ENCODE data around the gene MYCBP2. TPM values are rescaled to one million over a fixed set of nuclear protein-coding genes. Genes with fewer than 3 reads are reported as not detected.

MYCBP2 gene
- total and polyA plus RNA-seq, 4 donors, result 12.1 to 86.4 (median 30.0) TPM

DNA sequence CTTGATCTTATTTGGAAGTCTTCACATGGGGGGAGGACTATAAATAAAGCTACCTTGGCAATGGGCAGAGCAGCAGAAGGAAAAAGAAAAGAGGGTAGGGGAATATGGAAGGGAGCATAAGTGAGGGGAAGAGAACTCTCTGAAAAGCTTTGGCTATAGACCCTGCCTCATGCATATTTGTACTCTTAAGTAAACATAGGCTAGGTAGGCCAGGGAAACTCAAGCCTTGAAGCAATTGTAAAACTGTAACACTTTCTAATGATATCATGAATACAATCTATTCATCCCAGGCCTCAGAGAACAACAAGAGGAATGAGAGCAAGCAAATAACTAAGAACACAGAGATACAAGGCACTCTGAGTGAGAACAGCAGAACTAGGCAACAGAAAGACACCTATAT, 20.4 kb downstream of the MYCBP2 start:
- Histone ChIP-seq H3K27ac (ENCODE audit: low read depth in 1 of 2, low read length in 2 of 2) (no peak overlapping the region), H3K4me1 (ENCODE audit: control insufficient read depth in 4 of 4, insufficient read depth in 4 of 4, low read length in 3 of 4) (peaks cover 2 to 23% (median 16%) of the 10 kb centered on the region in 4 donors), H3K9ac (ENCODE audit: low read depth in 1 of 2, low read length in 2 of 2) (no peak overlapping the region), H3K9me3 (ENCODE audit: control insufficient read depth in 4 of 4, low read length in 3 of 4) (no peaks in the 10 kb centered on the region), H3K4me3 (ENCODE audit: low read depth in 1 of 3, low read length in 3 of 3) (no peak overlapping the region), H3K36me3 (ENCODE audit: control insufficient read depth in 4 of 4, insufficient read depth in 3 of 4, low read depth in 1 of 4, low read length in 3 of 4) (no peaks in the 10 kb centered on the region), H3K27me3 (ENCODE audit: control insufficient read depth in 4 of 4, insufficient read depth in 4 of 4, low read length in 3 of 4) (no peaks in the 10 kb centered on the region)
- TF ChIP-seq YY1 (IDR thresholded peaks at IDR 0.05) (no peak), FOXA1 (IDR thresholded peaks at IDR 0.05) (no peak), GABPA (IDR thresholded peaks at IDR 0.05 in 1 of 2, conservative IDR thresholded peaks at IDR 0.05 in 1 of 2) (no peak), FOXA2 (IDR thresholded peaks at IDR 0.05) (no peak), RXRA (IDR thresholded peaks at IDR 0.05) (no peak), HNF4G (IDR thresholded peaks at IDR 0.05) (no peak), TAF1 (conservative IDR thresholded peaks at IDR 0.05) (no peak), HNF4A (conservative IDR thresholded peaks at IDR 0.05) (no peak), SP1 (IDR thresholded peaks at IDR 0.05) (no peak), RAD21 (IDR thresholded peaks at IDR 0.05) (no peak), NR2F2 (IDR thresholded peaks at IDR 0.05) (no peak), EGR1 (IDR thresholded peaks at IDR 0.05; ENCODE audit: low read depth in 2 of 2) (no peak), JUND (IDR thresholded peaks at IDR 0.05) (no peak)
- TF ChIP-seq, protein P1, sequence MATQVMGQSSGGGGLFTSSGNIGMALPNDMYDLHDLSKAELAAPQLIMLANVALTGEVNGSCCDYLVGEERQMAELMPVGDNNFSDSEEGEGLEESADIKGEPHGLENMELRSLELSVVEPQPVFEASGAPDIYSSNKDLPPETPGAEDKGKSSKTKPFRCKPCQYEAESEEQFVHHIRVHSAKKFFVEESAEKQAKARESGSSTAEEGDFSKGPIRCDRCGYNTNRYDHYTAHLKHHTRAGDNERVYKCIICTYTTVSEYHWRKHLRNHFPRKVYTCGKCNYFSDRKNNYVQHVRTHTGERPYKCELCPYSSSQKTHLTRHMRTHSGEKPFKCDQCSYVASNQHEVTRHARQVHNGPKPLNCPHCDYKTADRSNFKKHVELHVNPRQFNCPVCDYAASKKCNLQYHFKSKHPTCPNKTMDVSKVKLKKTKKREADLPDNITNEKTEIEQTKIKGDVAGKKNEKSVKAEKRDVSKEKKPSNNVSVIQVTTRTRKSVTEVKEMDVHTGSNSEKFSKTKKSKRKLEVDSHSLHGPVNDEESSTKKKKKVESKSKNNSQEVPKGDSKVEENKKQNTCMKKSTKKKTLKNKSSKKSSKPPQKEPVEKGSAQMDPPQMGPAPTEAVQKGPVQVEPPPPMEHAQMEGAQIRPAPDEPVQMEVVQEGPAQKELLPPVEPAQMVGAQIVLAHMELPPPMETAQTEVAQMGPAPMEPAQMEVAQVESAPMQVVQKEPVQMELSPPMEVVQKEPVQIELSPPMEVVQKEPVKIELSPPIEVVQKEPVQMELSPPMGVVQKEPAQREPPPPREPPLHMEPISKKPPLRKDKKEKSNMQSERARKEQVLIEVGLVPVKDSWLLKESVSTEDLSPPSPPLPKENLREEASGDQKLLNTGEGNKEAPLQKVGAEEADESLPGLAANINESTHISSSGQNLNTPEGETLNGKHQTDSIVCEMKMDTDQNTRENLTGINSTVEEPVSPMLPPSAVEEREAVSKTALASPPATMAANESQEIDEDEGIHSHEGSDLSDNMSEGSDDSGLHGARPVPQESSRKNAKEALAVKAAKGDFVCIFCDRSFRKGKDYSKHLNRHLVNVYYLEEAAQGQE (IDR thresholded peaks at IDR 0.05), result no peak
- TF ChIP-seq, protein P2, sequence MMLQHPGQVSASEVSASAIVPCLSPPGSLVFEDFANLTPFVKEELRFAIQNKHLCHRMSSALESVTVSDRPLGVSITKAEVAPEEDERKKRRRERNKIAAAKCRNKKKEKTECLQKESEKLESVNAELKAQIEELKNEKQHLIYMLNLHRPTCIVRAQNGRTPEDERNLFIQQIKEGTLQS (IDR thresholded peaks at IDR 0.05), result no peak
- TF ChIP-seq, protein P3, sequence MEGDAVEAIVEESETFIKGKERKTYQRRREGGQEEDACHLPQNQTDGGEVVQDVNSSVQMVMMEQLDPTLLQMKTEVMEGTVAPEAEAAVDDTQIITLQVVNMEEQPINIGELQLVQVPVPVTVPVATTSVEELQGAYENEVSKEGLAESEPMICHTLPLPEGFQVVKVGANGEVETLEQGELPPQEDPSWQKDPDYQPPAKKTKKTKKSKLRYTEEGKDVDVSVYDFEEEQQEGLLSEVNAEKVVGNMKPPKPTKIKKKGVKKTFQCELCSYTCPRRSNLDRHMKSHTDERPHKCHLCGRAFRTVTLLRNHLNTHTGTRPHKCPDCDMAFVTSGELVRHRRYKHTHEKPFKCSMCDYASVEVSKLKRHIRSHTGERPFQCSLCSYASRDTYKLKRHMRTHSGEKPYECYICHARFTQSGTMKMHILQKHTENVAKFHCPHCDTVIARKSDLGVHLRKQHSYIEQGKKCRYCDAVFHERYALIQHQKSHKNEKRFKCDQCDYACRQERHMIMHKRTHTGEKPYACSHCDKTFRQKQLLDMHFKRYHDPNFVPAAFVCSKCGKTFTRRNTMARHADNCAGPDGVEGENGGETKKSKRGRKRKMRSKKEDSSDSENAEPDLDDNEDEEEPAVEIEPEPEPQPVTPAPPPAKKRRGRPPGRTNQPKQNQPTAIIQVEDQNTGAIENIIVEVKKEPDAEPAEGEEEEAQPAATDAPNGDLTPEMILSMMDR (IDR thresholded peaks at IDR 0.05; ENCODE audit: low read depth, low read length, missing input control), result no peak
- TF ChIP-seq, protein P4, sequence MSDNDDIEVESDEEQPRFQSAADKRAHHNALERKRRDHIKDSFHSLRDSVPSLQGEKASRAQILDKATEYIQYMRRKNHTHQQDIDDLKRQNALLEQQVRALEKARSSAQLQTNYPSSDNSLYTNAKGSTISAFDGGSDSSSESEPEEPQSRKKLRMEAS (IDR thresholded peaks at IDR 0.05), result no peak
- TF ChIP-seq, protein P5, sequence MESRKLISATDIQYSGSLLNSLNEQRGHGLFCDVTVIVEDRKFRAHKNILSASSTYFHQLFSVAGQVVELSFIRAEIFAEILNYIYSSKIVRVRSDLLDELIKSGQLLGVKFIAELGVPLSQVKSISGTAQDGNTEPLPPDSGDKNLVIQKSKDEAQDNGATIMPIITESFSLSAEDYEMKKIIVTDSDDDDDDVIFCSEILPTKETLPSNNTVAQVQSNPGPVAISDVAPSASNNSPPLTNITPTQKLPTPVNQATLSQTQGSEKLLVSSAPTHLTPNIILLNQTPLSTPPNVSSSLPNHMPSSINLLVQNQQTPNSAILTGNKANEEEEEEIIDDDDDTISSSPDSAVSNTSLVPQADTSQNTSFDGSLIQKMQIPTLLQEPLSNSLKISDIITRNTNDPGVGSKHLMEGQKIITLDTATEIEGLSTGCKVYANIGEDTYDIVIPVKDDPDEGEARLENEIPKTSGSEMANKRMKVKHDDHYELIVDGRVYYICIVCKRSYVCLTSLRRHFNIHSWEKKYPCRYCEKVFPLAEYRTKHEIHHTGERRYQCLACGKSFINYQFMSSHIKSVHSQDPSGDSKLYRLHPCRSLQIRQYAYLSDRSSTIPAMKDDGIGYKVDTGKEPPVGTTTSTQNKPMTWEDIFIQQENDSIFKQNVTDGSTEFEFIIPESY (IDR thresholded peaks at IDR 0.05), result no peak
- DNase-seq (ENCODE audit: low spot score), result no peak

All from liver (tissue), 9 donors.